Urinary bladder (tissue), 4 donors: ENCODE measurements around the gene PSME2. TPM values are rescaled to one million over a fixed set of nuclear protein-coding genes. Genes with fewer than 3 reads are reported as not detected.
A peak's percentile ranks its signal among the peaks of the same experiment; 100 is the strongest.

Experiments
- DNase-seq: peaks from one replicate; pipeline ENCODE4 v3.0.0-alpha.2; 2015; ENCODE audit errors: extremely low spot score
- H3K27ac ChIP-seq: one replicate; pipeline ENCODE4 v1.5.1; 2013; ENCODE audit warnings: low read depth, mild to moderate bottlenecking, moderate library complexity
- H3K36me3 ChIP-seq: one replicate; pipeline ENCODE4 v1.6.1; 2013; ENCODE audit warnings: mild to moderate bottlenecking, moderate library complexity; ENCODE audit not compliant: insufficient read depth
- H3K4me1 ChIP-seq: one replicate; pipeline ENCODE4 v1.6.1; 2013; ENCODE audit warnings: mild to moderate bottlenecking, moderate library complexity; ENCODE audit not compliant: insufficient read depth
- H3K4me3 ChIP-seq: one replicate; pipeline ENCODE4 v1.5.1; 2013; ENCODE audit warnings: low read depth, low read length
- WGBS: extraction: QIAGEN DNeasy Blood & Tissue Kit; methylation state at CpG from one replicate; pipeline ENCODE4 v1.1.7; 2013; 5-methylcytosine and 5-hydroxymethylcytosine counted together
- polyA plus RNA-seq: library from polyadenylated mRNA; stranded (reverse); fragments of 200-250 nt; gene quantifications from one replicate; pipeline ENCODE4 v1.2.3, GENCODE V29; 2013
- total RNA-seq: library from RNA; depleted of rRNA; stranded (reverse); fragments of >200 nt; gene quantifications from one replicate; pipeline ENCODE4 v1.2.3, GENCODE V29; 2014
- donor health status: healthy with polysubstance abuse.
- donor health status: healthy.

The PSME2 gene
- total and polyA plus RNA-seq, 2 donors = 67.9 to 97.7 TPM

GRCh38 chr14:24172261-24172860 is 26.0 kb upstream of the PSME2 start:
- no peak overlapping the region for H3K27ac ChIP-seq
- DNase-seq = no peak
- H3K4me1 ChIP-seq = no peaks in the 10 kb centered on the region
- H3K4me3 ChIP-seq = peak overlapping the region; percentile 23
- no peaks in the 10 kb centered on the region for H3K36me3 ChIP-seq
- WGBS = 26% methylated on average over 30 of the region's 30 CpGs

- Histone ChIP-seq H3K27ac (no peak within 1 kb of the TSS), H3K36me3 (no peaks in the 10 kb centered on the region), H3K4me1 (no peaks in the 10 kb centered on the region), H3K4me3 (peak within 1 kb of the TSS; percentile 23)
- 9% methylated on average over 63 of the region's 63 CpGs for WGBS
- peak; percentile 88 for DNase-seq
Measured at GRCh38 chr14:24171422-24172260, 25.2 kb upstream of the PSME2 start, which contains the start of gene REC8. Gene REC8 (plus strand): TSS chr14:24172080. CDS start chr14:24172553, 473 bp downstream.

GRCh38 chr14:24167469-24168114 is 21.2 kb upstream of the PSME2 start:
- no peaks in the 10 kb centered on the region for H3K4me1 ChIP-seq
- H3K36me3 ChIP-seq = no peaks in the 10 kb centered on the region
- no peak overlapping the region for H3K4me3 ChIP-seq
- WGBS = 89% methylated on average over 3 of the region's 3 CpGs
- H3K27ac ChIP-seq = no peak overlapping the region
- no peak for DNase-seq

DNA sequence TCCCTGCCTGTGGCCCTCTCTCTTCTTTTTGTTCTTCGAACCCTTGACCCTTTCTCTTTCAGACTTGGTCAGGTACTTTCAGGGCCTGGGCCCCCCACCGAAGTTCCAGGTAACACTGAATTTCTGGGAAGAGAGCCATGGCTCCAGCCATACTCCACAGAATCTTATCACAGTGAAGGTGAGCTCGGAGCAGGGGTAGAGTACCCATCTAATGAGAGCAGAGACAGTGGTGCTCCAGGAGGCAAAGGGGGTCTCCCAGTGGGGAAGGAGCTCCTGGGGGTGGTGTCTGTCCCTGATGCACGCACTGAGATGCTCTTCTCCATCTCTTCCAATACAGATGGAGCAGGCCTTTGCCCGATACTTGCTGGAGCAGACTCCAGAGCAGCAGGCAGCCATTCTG is 19.4 kb upstream of the PSME2 start:
- Histone ChIP-seq H3K27ac (no peak overlapping the region), H3K4me3 (no peak overlapping the region), H3K4me1 (no peaks in the 10 kb centered on the region), H3K36me3 (no peaks in the 10 kb centered on the region)
- WGBS = 97% methylated on average over 5 of the region's 5 CpGs
- DNase-seq = no peak

- no peak overlapping the region for H3K4me3 ChIP-seq
- no peaks in the 10 kb centered on the region for H3K4me1 ChIP-seq
- DNase-seq = no peak
- H3K27ac ChIP-seq = no peak overlapping the region
- no peaks in the 10 kb centered on the region for H3K36me3 ChIP-seq
- WGBS = 93% methylated on average over 14 of the region's 14 CpGs
Measured at GRCh38 chr14:24164518-24164991, 18.1 kb upstream of the PSME2 start.

- Histone ChIP-seq H3K36me3 (no peaks in the 10 kb centered on the region), H3K27ac (no peak overlapping the region), H3K4me1 (no peaks in the 10 kb centered on the region), H3K4me3 (peak overlapping the region; percentile 66)
- WGBS = 55% methylated on average over 8 of the region's 8 CpGs
- DNase-seq = no peak
Measured at GRCh38 chr14:24162093-24162492, 15.7 kb upstream of the PSME2 start.

GRCh38 chr14:24160850-24161804 is 14.7 kb upstream of the PSME2 start, which contains the start of gene IRF9:
Gene IRF9 (plus strand): TSS chr14:24161265. CDS start chr14:24162145, 880 bp downstream.
- Histone ChIP-seq H3K36me3 (no peaks in the 10 kb centered on the region), H3K27ac (peak within 1 kb of the TSS; percentile 88), H3K4me1 (no peaks in the 10 kb centered on the region), H3K4me3 (peak within 1 kb of the TSS; percentile 66)
- under 1% methylated on average over 12 of the region's 12 CpGs for WGBS
- DNase-seq = peak; percentile 81

DNA sequence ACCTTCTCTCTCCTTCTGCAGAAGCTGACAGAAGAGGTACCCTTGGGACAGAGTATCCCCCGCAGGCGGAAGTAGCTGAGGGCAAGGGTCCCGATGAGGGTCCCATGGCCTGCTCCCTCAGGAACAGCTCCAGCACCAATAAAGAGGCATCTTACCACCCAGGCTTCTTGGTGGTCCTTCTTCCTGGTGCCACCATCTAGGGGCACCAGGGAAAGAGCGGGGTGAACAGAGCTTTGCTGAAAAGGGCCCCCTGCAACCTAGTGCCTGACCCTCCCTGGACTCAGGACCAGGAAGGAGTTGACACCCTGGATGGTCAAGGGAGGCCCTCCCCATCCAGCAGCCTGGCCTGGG is 14.1 kb upstream of the PSME2 start:
- DNase-seq = no peak
- 87% methylated on average over 4 of the region's 4 CpGs for WGBS
- Histone ChIP-seq H3K4me1 (no peaks in the 10 kb centered on the region), H3K27ac (peak overlapping the region; percentile 62), H3K36me3 (peaks cover 2% of the 10 kb centered on the region), H3K4me3 (no peak overlapping the region)

- 88% methylated on average over 11 of the region's 11 CpGs for WGBS
- Histone ChIP-seq H3K27ac (peak overlapping the region; percentile 62), H3K4me3 (no peak overlapping the region), H3K4me1 (no peaks in the 10 kb centered on the region), H3K36me3 (peaks cover 2% of the 10 kb centered on the region)
- no peak for DNase-seq
Measured at GRCh38 chr14:24159777-24160498, 13.5 kb upstream of the PSME2 start.

GRCh38 chr14:24157331-24157730 is 10.9 kb upstream of the PSME2 start:
- H3K36me3 ChIP-seq = peaks cover 2% of the 10 kb centered on the region
- 93% methylated on average over 12 of the region's 12 CpGs for WGBS
- no peak for DNase-seq

GRCh38 chr14:24156840-24157239 is 10.4 kb upstream of the PSME2 start:
- WGBS = 78% methylated on average over 1 of the region's 1 CpG
- H3K36me3 ChIP-seq = peaks cover 2% of the 10 kb centered on the region

More at GRCh38 chr14:24157331-24157730, 10.9 kb upstream of the PSME2 start:
- Histone ChIP-seq H3K4me1 (no peaks in the 10 kb centered on the region), H3K27ac (no peak overlapping the region), H3K4me3 (no peak overlapping the region)

DNA sequence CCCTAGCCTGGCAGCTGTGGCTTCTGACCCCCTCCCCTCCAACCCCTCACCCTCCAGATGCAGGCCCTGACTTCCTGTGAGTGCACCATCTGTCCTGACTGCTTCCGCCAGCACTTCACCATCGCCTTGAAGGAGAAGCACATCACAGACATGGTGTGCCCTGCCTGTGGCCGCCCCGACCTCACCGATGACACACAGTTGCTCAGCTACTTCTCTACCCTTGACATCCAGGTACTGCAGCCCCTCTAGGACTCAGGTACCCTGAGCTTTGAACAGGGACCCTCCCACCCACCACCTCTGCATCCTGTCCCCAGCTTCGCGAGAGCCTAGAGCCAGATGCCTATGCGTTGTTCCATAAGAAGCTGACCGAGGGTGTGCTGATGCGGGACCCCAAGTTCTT is 8.7 kb upstream of the PSME2 start:
- Histone ChIP-seq H3K27ac (no peak overlapping the region), H3K4me1 (no peaks in the 10 kb centered on the region), H3K36me3 (peaks cover 6% of the 10 kb centered on the region), H3K4me3 (no peak overlapping the region)
- no peak for DNase-seq
- WGBS = 96% methylated on average over 10 of the region's 10 CpGs

More at GRCh38 chr14:24156840-24157239, 10.4 kb upstream of the PSME2 start:
- Histone ChIP-seq H3K4me1 (no peaks in the 10 kb centered on the region), H3K4me3 (no peak overlapping the region), H3K27ac (no peak overlapping the region)
- DNase-seq = no peak
